Spleen (tissue), 7 donors: Measurements from ENCODE around the gene MRE11.

Experiments
- POLR2A ChIP-seq, 3 donors: fragments of 450-650 bp; IDR thresholded peaks; one replicate each; pipeline ENCODE4 v1.5.1; 2017; ENCODE audit warnings: antibody characterized with exemption in 3 of 3, mild to moderate bottlenecking in 1 of 3
- TF ChIP-seq, protein P1 (sequence below), 11 experiments: fragments of 200-600 bp in 7 of 11; fragments of 450-650 bp in 4 of 11; sonication (generic) in 4 of 11; IDR thresholded peaks in 8 of 11; conservative IDR thresholded peaks in 3 of 11; 1 replicate in 7 of 11; 2 replicates in 4 of 11; pipeline versions ENCODE4 v1.4.0 to v1.8.0; 2016 to 2021; ENCODE audit warnings: antibody characterized with exemption in 11 of 11, inconsistent platforms in 4 of 11, mild to moderate bottlenecking in 1 of 11
- donor health status: DM: no; HTN: no; CAD: no; lungs with moderate emphysema.
- donor health status: DM: no; HTN: no; CAD: no.
- donor health status: DM: no; HTN: no; CAD: no.

- TF ChIP-seq, protein P1, sequence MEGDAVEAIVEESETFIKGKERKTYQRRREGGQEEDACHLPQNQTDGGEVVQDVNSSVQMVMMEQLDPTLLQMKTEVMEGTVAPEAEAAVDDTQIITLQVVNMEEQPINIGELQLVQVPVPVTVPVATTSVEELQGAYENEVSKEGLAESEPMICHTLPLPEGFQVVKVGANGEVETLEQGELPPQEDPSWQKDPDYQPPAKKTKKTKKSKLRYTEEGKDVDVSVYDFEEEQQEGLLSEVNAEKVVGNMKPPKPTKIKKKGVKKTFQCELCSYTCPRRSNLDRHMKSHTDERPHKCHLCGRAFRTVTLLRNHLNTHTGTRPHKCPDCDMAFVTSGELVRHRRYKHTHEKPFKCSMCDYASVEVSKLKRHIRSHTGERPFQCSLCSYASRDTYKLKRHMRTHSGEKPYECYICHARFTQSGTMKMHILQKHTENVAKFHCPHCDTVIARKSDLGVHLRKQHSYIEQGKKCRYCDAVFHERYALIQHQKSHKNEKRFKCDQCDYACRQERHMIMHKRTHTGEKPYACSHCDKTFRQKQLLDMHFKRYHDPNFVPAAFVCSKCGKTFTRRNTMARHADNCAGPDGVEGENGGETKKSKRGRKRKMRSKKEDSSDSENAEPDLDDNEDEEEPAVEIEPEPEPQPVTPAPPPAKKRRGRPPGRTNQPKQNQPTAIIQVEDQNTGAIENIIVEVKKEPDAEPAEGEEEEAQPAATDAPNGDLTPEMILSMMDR (IDR thresholded peaks at IDR 0.05 in 8 of 11, conservative IDR thresholded peaks at IDR 0.05 in 3 of 11), result no peak
- TF ChIP-seq POLR2A (IDR thresholded peaks at IDR 0.05), result no peak
These were observed 40.7 kb downstream of the MRE11 start for GRCh38 chr11:94452988-94453387.
